GM21526 (cell line): ENCODE results near the gene MAP7D1.

ENCODE experiments used
- ATAC-seq: cut with Tn5 transposase; IDR thresholded peaks from one replicate; pipeline ENCODE4 v1.9.1; 2021; ENCODE audit warnings: moderate library complexity; ENCODE audit not compliant: unreplicated experiment, low FRiP score

Gene MAP7D1

DNA sequence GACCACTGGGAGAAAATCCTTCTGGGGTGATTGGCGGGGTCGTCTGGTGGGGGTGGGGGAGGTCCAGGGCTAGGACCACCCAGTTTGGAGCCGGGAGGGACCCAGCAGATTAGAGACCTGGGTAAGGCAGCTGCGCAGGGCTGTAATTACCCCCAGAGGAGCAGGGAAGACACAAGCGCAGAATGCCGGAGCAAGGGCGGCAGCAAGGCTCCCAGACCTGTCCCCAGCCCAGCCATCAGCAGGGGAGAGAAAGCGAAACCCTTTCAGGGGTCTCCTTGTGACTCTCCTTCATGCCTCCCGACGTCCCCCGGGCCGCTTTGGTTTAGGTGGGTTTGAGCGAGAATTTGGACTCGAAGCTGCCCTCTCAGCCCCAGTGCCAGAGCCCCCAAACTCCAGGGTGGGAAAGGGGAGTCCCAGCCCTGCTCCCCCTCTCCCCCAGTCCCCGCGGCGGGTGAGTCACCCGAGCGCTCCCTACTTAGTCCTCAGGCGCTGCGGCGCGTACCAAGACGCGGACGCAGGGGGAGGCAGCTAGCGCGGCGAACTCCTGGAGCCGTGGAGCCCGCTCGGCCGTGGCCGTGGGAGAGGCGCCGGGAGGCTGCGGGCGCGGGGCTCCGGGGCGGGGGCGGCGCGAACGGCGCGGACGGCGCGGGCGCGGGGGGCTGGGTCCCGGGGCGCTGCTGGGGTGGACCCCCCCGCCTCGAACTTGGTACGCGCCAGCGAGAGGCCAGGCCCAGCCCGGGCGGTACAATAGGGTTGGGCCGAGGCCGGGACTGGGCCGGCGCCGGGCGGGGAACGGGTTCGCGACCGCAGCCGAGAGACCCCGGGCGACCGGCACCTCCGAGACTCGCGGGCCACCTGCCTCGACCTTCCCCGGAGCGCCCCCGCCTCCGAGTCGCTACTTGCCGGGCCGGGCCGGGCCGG is at the start of gene MAP7D1:
TSS of gene MAP7D1 (plus strand) at position 753 of the 921 bp plus-strand sequence. CDS start 258 bp downstream, outside the sequence.
- ATAC-seq = peak; percentile 43

DNA sequence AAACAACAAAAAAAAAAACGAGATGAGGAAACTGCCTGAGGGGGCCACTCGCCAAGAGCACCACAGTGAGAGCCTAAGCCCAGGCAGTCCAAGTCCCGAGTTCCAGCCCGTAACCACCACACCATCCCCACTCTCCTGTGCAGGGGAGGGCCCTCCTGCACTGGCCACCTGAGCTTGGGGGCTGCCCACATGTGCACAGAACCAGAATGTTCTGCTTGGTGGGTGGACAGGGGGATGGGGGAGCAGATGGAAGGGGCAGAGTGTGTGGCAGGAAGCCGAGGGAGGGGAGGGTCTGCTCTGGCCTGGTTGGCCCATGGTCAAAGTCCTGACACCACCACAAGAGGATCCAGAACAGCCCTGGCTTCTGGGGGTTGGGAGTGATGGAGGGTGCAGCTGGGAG is 49.7 kb upstream of the MAP7D1 start:
- ATAC-seq = no peak

DNA sequence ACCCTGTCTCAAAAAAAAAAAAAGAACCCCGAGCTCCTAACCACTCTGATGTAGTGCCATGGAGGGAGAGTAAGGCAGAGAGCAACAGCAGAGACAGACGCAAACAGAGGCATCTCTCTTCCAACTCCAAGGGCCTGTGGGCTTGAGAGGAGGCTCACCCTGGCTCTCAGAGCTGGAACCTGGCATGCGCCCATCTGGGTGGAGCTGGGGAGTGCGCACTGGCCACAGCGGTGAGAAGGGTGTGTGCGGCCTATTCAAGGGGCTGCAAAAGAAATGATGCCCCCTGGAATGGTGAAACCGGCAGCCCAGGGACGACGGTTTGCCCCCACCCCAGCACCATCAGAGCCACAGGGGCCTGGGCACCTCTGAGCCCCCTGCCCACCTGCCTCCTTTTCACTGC is 48.6 kb upstream of the MAP7D1 start:
- no peak for ATAC-seq

DNA sequence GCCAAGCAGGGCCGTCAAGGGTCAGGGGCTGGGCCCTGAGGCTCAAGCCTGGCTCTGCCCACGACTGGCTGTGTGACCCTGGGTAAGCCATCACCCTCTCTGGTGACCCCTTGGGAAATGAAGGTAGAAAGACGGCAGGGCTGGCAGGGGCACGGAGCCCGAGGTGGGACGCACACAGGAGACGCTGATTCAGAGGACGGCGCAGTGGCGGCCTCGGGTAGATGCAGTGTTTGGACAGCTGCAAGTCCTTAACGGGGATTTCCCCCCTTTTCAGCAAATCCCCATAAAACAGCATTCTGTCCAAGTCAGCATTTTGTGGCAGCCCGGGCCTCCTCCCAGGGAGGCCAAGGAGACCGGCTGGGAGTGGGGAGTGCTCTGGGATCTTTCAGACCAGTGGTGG is 47.6 kb upstream of the MAP7D1 start:
- ATAC-seq = no peak

DNA sequence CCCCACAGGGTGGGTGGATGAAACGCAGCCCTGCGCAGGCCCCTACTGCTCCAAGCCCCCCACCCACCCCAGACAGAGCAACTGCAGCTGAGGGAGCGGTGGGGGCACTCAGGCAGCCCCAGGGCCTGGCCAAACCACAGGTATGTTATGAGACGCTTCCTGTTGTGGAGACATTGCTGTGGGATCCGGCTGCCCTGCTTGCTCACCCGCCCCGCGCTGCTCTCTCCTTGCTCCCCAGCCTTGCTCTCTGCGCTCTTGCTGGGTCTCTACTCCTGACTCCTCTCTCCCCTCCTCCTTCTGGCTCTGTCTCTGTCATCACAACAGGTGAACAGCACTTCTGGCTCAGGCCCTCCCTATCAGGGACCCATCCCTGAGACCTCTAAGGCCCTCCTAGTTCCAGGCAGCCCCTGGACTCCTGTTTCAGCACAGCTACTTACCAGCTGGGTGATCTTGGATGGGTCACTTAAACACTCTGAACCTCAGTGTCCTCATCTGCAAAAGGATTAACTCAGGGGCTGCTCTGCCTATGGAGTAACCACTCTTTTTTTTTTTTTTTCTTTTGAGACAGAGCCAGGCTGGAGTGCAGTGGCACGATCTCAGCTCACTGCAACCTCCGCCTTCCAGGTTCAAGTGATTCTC is 46.8 kb upstream of the MAP7D1 start:
- no peak for ATAC-seq

DNA sequence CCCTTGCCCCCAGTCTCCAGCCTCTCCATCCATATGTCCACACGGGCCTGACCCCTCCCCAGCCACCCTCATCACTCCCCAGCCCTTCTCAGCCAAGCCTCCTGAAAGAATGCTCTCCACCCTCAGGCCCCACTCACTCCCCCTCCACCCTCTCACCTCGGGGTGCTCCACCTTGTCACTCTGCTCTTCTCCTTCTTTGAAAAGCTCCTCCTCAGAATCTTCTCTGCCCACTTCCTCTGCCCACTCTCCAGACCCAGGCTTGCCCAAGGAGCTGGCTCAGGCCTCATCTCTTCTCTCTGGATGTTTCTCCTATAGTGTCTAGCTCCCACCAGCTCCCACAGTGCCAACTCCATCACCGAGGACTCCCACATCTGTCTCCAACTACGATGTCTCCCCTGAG is 44.8 kb upstream of the MAP7D1 start:
- ATAC-seq = no peak

DNA sequence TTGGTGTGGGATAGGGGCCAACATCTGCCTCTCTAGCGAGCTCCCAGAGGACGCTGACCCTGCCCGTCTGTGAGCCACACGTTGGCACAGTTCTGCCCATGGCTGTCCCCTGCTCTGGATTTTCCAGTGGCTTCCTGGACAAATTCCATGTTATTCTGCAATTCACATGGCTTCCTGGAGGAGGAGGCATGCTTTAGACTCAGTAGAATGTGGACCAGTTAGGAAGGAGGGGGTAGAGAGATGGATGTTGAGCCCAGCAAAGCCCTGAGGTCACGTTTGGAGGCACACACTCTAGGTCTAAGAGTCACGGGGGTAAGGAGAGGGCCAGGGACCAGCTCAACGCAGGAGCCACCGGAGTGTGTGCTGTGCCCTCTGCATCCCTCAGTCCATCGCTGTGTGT is 43.1 kb upstream of the MAP7D1 start:
- ATAC-seq = no peak

DNA sequence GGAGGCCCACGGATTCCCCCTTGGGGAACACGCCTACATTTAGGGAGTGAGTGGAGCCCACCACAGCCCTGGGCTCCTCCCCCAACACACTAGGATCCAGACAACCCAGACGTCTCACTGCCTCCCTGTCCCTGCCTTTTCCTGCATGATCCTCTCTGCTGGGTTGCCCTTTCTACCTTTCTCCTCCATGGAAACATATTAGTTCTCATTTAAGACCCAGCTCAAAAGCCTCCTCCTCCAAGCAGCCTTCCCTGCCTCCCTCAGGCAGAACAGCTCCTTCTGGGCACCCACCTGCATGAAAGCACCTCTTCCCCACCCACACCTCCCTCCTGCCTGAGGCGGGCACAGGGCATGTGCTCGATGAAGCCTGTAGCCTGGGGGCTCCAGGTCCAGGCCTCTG is 41.6 kb upstream of the MAP7D1 start:
- no peak for ATAC-seq

DNA sequence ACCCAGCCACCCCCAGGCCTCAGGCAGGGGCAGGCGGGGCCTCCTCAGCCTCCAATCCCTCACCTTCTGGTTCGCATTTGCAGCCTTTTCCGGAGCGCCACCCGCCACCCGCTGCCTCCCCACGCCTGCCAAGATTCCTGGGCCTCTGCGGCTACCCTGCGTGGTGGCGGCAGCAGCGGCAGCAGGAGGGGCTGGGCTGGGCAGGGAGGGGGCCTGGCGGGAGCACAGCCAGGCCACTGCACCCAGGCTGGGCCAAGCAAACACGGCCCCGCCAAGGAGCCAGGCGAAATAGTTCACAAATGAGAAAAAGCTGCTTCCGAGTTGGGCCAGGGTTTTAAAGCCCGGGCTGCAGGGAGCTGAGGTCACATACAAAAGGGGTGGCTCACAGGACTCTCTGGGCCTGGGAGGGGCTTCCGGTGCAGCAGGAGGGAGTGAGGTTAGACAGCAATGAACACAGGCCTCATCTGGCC is 40.7 kb upstream of the MAP7D1 start:
- no peak for ATAC-seq

DNA sequence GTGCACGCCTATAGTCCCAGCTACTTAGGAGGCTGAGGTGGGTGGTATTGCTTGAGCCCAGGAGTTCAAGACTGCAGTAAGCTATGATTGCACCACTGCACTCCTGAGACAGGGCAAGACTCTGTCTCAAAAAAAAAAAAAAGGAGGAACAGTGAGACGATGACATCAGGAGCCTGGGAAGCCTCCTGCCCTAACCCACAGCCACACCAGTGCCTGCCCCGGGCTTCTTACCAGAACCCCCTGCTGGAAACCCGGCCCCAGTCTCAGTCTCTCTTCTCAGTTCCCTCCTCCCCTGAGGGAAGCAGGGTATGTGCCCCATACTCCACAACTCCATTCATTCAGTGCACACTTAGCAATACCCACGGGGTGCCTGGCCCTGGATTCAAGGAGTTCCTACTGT is 40.0 kb upstream of the MAP7D1 start:
- ATAC-seq = no peak

DNA sequence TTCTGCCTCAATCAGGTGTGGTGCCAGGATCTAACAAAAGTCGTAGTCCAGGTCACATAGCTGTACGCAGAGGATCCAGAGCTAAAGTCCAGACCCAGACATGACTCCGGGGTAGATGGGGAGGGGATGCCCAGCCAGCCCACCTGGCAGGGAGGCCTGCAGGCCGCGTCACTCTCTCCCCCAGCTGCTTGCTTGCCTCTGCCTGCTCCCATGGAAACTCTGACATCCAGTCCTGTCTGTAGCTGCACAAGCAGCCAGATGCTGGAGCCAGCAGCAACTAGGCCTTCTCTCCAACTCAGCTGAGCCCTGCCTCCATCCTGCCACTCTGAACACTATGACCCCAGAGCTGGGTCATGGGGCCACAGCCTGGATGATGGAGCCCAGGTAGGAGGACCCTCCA is 39.1 kb upstream of the MAP7D1 start:
- no peak for ATAC-seq

DNA sequence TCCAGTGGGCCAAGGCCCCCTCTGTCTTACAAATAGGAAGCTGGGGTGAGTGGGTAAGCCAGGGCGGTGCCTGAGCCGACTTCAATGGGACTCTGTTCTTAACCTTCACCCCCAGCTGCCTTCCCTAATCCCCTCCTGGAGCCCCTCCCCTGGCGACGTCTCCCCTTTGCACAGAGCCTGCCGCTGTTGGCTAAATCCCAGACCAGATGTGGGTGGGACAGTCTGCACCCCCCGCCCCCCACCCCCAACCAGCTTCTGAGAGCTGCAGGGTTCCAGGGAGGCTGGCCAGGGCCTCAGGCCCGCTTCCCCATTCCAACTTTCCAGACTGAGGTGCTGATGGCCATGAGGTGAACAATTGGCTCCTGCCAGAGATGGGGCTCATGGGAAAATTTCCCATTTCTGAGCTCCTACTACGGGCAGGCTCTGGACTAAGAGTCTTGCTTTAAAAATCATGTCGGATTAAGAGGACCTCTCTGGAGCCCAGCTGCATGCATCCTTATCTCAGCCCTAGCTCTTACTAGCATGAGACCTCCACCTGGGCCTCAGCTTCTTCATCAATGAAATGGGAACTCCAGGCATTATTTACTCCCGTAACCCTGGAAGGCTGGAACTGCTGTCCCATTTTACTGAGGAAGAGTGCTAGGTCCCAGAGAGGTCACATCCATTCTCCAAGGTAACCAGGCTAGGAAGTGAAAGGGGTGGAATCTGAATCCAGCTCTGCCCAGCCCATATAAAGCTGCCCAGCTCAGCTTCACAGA is 37.3 kb upstream of the MAP7D1 start:
- no peak for ATAC-seq

DNA sequence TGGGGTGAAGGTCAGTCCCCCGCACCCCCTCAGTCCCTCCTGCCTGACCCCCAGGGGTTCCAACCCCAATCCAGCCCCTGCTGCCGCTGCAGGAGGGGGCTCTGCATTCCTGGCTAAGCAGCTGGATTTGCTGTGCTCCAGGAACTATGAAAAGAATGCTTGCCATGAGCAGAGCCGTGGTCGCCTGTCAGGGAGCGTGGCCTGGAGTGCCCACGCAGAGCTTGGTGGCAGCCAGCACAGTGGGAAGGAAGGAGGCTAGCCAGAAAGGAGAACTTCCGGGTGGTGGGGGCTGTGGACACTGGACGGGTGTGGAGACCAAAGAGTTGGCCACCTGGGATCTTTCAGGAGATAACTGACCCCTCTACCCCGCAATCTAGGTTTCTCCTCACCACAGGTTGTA is 36.5 kb upstream of the MAP7D1 start:
- no peak for ATAC-seq

DNA sequence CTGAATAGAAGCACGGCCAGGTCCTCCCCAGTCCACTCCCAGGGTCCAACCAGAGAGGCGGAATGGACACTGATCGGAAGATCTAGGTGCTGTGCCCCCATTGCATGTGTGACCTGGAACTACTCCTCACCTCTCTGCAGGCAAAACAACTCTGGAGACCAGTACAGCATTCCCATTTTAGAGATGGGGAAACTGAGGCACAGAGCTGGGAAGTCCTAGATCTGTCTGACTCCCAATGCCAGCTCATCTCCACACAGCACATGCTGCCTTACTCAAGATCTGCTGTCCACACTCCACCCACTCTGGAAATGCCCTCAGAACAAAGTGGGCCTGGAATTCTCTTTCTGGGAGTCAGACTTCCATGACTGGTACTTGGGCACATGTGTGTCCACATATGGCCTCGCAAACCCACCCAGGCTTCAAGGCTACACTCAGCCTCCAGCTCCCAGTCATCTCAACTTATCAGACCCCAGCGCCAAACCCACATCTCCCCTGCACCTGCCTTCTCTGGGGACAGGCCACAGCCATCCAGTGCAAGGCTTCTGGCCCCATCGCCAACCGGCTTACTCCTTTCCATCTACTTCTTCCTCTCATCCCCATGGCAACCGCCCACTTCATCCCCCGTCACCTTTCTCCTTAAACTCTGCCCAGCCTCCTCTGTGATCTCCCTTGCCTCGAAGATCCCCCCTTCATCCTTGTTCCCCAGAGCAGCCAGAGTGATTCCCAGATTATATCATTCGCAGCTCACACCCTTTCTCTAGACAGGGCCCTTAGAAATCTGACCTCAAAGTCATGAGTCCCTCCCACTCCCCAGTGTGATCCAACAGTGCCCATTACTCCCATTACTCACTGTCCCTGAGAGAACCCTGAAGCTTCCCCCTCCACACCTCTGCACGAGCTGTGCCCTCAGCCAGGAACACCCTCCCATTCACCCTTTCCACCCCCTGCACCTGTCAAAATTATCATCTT is 33.6 kb upstream of the MAP7D1 start:
- ATAC-seq = no peak

DNA sequence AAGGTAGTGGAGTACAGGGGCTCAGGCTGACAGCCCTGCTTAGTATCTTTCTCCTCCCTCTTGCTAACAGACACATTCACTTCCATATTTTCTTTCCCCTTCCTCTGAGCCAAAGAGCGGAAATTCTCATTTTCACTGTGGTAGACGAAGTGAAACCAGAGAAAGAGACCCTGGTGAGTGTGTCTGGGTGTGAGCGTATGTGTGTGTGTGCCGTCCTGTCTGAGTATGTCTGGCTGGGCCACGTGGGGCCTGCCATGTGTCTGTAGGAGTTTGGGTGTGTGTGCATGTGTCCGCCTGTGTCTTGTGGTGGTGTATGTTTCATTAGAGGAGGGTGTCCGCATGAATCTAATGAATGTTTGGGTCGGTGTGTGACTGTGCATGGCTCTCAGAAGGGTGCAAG is 32.6 kb upstream of the MAP7D1 start:
- no peak for ATAC-seq

DNA sequence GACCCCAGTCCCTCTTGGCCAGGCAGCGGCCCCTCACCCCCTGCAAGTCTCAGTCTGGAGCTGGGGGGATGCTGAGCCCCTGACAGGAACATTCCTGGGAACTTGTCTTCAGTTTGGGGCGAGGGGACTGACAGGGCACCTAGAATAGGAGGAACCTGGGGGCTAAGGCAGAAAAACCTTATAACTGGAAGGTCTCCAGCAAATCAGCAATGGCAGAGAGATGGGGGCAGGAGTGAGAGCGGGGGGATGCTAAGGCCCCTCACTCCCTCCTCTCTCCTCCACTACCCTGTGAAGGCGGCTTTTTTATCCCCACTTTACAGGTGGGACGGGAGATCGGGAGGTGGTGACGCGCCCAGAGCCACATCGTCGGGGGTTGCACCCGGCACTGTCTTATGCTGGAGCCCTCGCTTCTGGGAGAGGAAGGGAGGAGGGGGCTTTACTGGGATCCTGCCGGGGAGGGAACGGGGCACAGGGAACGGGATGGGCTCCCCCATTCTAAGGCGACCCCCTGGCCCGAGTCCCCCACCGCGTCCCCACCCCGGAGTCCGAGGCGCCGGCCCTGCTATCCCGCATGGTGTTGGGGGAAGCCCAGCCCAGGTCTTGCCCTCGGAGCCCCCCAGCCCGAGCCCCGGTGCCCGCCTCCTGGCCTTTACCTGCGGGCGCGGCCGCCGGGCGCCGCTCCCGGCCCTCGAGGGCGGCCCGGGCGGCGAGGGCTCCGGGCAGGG is 31.4 kb upstream of the MAP7D1 start:
- no peak for ATAC-seq

DNA sequence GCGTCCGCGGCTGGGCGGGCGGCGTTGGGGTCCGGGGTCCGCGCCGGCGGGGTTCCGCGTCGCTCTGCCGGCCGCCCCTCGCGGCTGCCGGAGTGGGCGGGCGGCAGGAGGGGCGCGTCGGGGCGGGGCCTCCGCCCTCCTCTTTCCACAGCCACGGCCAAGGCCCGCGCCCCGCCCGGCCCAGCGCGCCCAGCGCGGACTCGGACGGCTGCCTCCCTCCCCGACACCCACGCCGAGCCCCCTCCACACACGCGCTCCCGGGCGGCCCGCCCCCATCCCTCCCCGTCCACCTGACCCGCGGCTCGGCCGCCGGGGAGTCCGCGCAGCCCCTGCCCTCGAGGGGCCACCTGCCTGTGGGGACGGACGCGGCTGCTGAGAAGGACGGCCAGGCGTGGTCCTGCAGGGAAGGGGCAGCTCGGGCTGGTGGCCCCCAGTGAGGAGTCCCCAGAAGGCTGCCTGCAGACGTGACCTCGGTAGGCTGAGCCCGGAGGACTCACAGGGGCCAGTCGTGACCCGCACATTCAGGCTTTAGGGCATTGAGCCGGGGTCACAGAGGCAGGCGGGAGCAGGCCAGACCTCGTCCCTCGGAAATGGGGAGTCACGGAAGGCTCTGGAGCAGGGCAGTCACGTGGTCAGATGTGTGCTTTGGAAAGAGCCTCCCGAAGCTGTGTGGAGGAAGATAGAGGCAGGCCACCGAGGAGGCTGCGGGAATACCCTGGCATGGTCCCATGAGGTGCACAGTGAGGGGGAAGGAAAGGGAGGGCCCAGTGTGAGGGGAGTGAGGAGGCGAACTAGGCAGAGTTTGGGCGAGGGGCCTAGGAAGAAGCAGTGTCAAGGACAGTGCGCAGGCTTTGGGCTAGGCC is 30.6 kb upstream of the MAP7D1 start, which contains the start of gene COL8A2:
TSS of gene COL8A2 (minus strand) at position 94 of the 863 bp plus-strand sequence. CDS start 24,980 bp downstream, outside the sequence.
- no peak for ATAC-seq

DNA sequence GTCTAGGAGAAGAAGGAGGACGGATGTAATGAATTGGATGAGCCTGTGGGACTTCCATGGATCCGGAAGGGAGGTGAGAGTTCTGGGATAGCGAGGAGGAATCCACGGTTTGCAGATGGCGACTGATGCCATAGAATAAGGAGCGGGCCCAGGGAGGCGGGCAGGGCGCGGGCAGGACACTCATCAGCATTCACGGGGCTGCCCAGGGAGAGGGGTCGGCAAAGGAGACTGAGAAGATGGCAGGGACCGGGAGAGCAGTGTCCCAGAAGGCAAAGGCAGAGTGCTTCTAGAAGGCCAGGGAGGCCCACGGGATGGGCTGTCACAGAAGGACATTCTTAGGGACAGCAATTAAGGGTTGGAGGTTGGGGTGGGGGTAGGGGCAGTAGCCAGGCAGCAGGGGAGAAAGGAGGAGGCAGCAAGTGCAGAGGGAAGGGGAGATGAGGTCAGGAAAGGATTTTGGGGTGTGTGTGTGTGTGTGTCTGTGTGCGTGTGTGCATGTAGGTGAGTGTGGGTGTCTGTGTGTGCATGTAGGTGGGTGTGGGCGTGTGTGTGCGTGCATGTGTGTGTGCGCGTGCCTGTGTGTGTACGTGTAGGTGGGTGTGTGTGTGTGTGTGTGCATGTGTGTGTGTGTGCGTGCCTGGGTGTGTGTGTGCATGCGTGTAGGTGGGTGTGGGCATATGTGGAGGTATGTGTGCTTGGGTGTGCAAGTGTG is 29.8 kb upstream of the MAP7D1 start:
- ATAC-seq = no peak
